ENCODE measurements around the gene CTNND1.
"Not testable (repeated sequence)": the region's sequence is repeated elsewhere in the genome, so short reads cannot be mapped to it uniquely, and the experiment has no call there.

CTNND1 gene

DNA sequence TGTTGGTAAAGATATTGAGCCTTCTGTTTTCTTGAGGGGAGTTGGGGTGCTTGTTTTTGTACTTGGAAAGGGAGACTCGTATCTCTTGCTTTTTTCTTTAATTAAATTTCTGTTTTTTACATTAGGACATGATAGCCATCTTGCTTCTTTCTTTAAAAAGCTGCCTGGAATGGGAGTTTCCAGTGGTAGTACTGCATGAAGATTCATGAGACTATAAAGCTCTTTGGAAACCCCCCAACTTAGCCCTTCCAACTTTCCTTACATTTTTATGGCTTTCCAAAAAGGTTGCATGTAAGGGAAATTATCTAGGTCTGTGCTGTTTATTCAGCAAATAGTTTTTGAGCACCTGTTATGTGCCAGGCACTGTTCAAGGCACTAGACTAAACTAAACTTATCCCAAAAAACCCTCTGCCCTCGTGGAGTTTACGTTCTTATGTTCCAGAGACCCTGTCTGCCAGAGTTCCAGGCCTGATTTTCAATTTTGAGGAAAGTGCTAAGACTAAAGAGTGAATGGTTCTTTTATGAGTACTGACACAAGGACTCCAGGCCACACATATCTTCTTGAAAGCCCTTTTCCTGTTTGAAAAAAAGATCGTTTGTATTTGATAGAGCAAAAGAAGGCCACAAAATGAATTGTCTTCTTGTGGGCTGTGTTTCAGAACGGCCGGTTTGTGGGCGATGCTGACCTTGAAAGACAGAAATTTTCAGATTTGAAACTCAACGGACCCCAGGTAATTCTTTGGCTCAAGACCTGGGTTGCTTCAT is 31.9 kb downstream of the CTNND1 start:
- DNase-seq: no peak

DNA sequence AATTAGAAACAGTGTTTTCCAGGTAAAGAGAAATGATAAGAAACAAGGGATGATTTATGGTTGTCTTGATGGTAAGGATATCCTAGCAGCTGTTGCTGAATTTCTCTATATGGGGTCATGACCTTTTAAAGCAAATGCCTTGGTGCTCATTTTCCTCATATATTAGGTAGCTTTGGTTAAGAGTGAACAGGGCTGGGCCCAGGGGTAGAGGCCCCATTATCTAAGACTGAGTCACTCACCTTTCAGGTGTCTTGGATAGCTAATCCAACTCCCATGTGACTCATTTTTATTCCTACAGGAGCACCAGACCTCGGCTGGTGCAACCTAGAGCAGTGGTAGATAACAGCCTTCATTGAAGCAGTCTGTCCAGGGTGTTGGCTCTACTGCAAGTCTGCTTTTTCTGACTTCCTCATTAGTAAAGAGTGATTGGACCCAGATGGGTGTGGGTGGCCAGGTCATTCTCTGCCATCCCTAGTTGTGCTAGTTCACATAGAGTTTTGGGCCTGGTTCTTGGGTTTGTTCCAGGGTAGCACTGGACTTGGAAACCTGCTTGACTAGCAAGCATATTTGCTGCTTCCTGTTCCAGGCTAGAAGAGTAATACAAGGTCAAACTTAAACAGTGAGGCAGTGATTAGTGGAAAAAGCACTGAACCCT is 37.4 kb downstream of the CTNND1 start:
- DNase-seq: no peak

GRCh38 chr11:57800444-57801182 is 39.0 kb downstream of the CTNND1 start:
- peak; percentile 45 for DNase-seq

GRCh38 chr11:57801183-57801485 is 39.5 kb downstream of the CTNND1 start:
- DNase-seq: no peak

DNA sequence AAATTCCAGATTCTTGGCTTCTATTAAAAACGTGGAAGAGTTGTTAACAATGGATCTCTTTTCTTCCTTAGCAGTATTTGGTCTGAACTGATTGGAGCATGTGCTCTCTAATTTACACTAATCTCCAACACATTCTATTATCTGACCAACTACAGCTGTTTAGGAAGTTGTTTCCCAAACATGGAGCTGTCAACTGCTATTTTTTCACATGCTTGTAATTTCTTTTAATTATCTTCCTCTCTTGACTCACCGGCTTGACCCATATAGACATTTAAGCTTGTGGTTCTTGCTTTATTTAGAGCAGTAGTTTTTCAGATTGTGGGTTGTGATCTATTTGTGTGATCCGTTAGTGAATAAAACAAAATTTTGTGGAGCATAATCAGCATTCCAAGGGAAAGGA is 40.8 kb downstream of the CTNND1 start:
- DNase-seq: no peak

DNA sequence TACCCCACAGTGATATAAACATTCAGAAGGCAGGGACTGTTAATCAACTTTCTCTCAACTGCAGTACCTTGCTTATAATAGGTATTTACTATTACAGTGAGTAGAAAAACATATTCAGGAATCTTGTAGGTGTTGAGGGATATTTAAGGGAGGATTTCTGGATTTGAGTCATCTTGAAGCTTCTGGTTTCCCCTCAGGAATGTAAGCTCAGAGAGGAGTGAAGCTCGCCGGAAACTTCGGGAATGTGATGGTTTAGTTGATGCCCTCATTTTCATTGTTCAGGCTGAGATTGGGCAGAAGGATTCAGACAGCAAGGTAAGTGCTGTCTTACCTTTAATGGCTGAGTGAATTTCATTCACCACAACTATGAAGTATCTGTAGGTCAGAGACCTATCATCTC is 42.9 kb downstream of the CTNND1 start:
- DNase-seq: no peak

DNA sequence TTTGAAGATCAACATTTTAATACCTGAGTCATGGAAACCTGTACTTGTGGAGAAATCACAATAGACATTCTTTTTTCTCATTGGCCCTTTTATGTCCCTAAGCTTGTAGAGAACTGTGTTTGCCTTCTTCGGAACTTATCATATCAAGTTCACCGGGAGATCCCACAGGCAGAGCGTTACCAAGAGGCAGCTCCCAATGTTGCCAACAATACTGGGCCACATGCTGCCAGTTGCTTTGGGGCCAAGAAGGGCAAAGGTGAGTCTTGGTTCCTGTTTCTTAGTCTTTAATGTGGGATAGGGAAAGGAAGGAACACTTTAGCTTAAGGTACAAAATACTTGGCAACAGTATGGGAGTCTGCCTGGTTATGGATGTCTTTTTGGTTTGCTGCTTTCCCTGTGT is 44.2 kb downstream of the CTNND1 start:
- no peak for DNase-seq

GRCh38 chr11:57812634-57813033 is 51.0 kb downstream of the CTNND1 start:
- DNase-seq: no peak

DNA sequence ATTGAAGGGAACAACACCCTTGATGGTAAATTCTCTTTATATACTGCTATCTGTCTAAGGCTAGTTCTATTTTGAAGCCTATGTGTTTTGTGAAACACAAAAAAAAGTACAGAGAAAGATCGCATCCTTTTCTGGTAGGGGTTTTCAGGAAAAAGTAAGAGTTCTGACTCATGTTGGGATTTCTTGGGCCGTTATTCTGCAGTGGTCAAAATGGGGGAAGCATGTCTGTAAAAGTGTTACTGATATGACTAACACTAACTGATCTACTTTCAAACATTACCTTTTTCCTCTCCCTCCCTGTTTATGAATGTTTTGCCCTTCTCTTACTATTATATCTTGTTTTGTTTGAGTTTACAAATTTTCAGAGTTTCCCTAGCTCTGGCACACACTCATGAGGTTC is 53.9 kb downstream of the CTNND1 start:
- no peak for DNase-seq

- DNase-seq: no peak
Observed at GRCh38 chr11:57815877-57816276, 54.3 kb downstream of the CTNND1 start.

DNA sequence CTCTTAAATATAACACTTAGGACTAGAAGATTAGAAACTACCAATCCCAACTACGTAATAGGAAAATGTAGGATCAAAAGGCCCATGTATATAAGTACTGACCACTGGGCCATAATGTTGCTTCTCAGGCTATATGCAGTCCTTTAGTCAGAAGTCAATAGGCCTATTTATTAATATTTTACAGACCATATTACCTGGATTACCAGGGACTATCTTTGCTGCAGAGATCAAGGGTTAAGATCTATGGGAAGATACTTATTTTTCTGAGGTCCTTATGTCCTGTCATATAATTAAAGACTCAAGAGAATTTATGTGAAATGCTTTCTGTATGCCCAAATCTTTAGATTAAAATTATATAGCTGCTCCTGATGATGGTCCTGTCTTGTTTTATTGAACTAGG is 57.2 kb downstream of the CTNND1 start:
- DNase-seq: no peak

- no peak for DNase-seq
Observed at GRCh38 chr11:57819252-57819979, 57.8 kb downstream of the CTNND1 start.

- DNase-seq: no peak
Observed at GRCh38 chr11:57823859-57824258, 62.3 kb downstream of the CTNND1 start.

DNA sequence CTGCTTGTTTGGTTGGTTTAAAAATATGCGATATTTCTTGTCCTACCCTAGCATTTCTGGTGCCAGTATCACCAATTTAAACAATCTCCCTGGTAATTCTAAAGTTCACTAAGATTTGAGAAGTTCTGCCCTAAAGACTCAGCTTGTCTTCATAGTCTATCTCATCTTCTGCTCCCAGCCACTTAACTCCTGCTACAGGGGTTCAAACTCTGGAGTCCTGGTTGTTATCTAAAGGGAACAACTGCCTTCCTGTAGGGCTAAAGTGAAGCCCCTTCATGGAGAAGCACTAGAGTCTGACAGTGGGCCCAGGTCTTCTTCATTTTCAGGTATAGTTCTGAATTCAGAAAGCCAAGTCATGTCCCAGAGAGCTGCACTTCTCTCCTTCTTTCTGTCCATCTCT is 73.2 kb downstream of the CTNND1 start:
- DNase-seq: no peak

- DNase-seq: not testable (repeated sequence)
Observed at GRCh38 chr11:57838609-57839008, 77.0 kb downstream of the CTNND1 start.

GRCh38 chr11:57842873-57843272 is 81.3 kb downstream of the CTNND1 start:
- DNase-seq: no peak

DNA sequence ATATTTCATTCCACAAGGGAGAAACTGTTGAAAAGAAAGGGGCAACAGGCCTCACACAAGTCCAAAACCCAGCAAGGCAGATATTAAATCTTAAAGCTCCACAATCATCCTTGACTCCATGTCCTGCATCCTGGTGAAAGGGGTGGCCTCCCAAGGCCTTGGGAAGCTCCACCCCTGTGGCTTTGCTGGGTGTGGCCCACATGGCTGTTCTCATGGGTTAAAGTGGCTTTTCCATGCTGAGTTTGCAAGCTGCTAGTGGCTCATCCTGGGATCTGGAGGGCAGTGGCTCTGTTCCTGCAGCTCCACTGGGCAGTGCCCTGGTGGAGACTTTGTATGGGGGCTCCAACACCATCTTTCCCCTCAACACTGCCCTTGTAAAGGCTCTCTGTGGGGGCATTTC is 106.4 kb downstream of the CTNND1 start:
- no peak for DNase-seq

DNA sequence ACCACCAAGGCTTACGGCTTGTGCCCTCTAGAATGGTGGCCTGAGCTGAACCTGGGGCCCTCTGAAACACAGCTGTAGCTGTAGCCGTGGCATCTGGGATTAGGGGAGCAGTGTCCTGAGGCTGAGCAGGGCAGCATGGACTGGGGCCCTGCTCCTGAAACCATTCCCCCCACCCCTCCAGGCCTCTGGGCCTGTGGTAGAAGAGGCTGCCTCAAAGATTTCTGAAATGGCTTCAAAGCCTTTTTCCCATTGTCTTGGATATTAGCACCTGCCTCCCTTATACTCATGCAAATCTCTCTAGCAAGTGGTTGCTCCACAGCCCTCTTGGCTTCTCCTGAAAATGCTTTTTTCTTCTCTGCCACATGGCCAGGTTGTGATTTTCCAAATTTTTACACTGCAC is 106.9 kb downstream of the CTNND1 start:
- DNase-seq: no peak

All from 8988T (cell line).